AG09309 (cell line): ENCODE results near the gene TNK2.

Experiments used
- DNase-seq: peaks from one replicate; pipeline ENCODE4 v3.0.0-alpha.2; 2010; ENCODE audit warnings: low read depth
- H3K4me3 ChIP-seq: 2 replicates; pipeline ENCODE4 v1.5.1; 2011; ENCODE audit warnings: mild to moderate bottlenecking, low read depth, low read length, moderate library complexity; ENCODE audit not compliant: control insufficient read depth
- CTCF ChIP-seq: IDR thresholded peaks from 2 replicates; pipeline ENCODE4 v1.5.1; 2011; ENCODE audit warnings: mild to moderate bottlenecking, low read depth, low read length, inconsistent platforms; ENCODE audit not compliant: insufficient read depth, control insufficient read depth; ENCODE audit errors: missing control alignments

TNK2 gene

GRCh38 chr3:195815169-195815771 is 93.1 kb downstream of the TNK2 start:
- H3K4me3 ChIP-seq, result no peak overlapping the region
- no peak for TF ChIP-seq CTCF
- no peak for DNase-seq

GRCh38 chr3:195813916-195814640 is 94.3 kb downstream of the TNK2 start:
- DNase-seq, result no peak
- no peak for TF ChIP-seq CTCF
- H3K4me3 ChIP-seq, result no peak overlapping the region
